H1 (cell line): ENCODE measurements around the gene SYT2. TPM values are rescaled to one million over a fixed set of nuclear protein-coding genes. Genes with fewer than 3 reads are reported as not detected.

Experiments
- CTCF ChIA-PET: fragments of 300-600 bp; sonication (Branson Sonifier 250); formaldehyde crosslinking; loops from one replicate; lab custom pipeline; 2021; ENCODE audit not compliant: partially characterized antibody; lab: Charles Lee
- POLR2A ChIA-PET: fragments of 300-600 bp; sonication (Branson Sonifier 250); formaldehyde crosslinking; loops from one replicate; lab custom pipeline; 2021; ENCODE audit warnings: inconsistent platforms; ENCODE audit not compliant: partially characterized antibody; lab: Charles Lee
- DNase-seq, 2 experiments: peaks; one replicate each; pipeline versions ENCODE4 v3.0.0 to v3.0.0-alpha.2; 2010 to 2022; ENCODE audit warnings: low spot score in 2 of 2, low read depth in 1 of 2, mixed read lengths in 1 of 2
- FAIRE-seq: peaks from 2 replicates; lab custom pipeline; 2011; peaks lifted over from hg19 to GRCh38; lab: Jason Lieb, UNC
- H2AFZ ChIP-seq: 2 replicates; pipeline ENCODE4 v1.8.1; 2012; ENCODE audit warnings: low read length, inconsistent platforms
- H2AK5ac ChIP-seq: 2 replicates; pipeline ENCODE4 v1.6.1; 2013; ENCODE audit warnings: low read depth, low read length
- H2BK120ac ChIP-seq: replicated peaks from 2 replicates; pipeline ENCODE3; 2013; ENCODE audit warnings: low read depth, low read length, inconsistent platforms
- H2BK12ac ChIP-seq: 2 replicates; pipeline ENCODE4 v1.6.1; 2013; ENCODE audit warnings: low read depth, low read length
- H2BK15ac ChIP-seq: 2 replicates; pipeline ENCODE4 v1.6.1; 2013; ENCODE audit warnings: low read length
- H2BK20ac ChIP-seq: 2 replicates; pipeline ENCODE4 v1.6.1; 2013; ENCODE audit warnings: low read length
- H2BK5ac ChIP-seq: 2 replicates; pipeline ENCODE4 v1.6.1; 2013; ENCODE audit warnings: low read depth, low read length
- H3K14ac ChIP-seq: 2 replicates; pipeline ENCODE4 v1.6.1; 2013; ENCODE audit warnings: inconsistent platforms; ENCODE audit not compliant: insufficient read length
- H3K18ac ChIP-seq: 2 replicates; pipeline ENCODE4 v1.6.1; 2013; ENCODE audit warnings: low read length; ENCODE audit errors: extremely low read depth
- H3K23ac ChIP-seq: 2 replicates; pipeline ENCODE4 v1.6.1; 2013; ENCODE audit warnings: inconsistent platforms; ENCODE audit not compliant: insufficient read length
- H3K23me2 ChIP-seq: 2 replicates; pipeline ENCODE4 v1.6.1; 2013; ENCODE audit warnings: low read depth, low read length
- H3K27ac ChIP-seq: 2 replicates; pipeline ENCODE4 v1.6.1; 2011; ENCODE audit warnings: low read depth, low read length, inconsistent platforms
- H3K27me3 ChIP-seq, 4 experiments: replicated peaks in 1 of 4; 1 replicate in 1 of 4; 2 replicates in 3 of 4; pipeline versions ENCODE4 v1.6.1 to v1.8.1; 2011 to 2013; ENCODE audit warnings: low read length in 3 of 4, mild to moderate bottlenecking in 3 of 4, inconsistent platforms in 2 of 4, mixed read lengths in 2 of 4, moderate library complexity in 1 of 4; ENCODE audit not compliant: control insufficient read depth in 3 of 4, insufficient read depth in 3 of 4; ENCODE audit errors: extremely low read depth in 1 of 4
- H3K36me3 ChIP-seq, 4 experiments: 2 replicates each; pipeline versions ENCODE4 v1.6.1 to v1.8.1; 2011 to 2013; ENCODE audit warnings: mild to moderate bottlenecking in 4 of 4, low read length in 3 of 4, moderate library complexity in 2 of 4, control low read depth in 1 of 4, inconsistent platforms in 1 of 4; ENCODE audit not compliant: insufficient read depth in 4 of 4, control insufficient read depth in 2 of 4
- H3K4ac ChIP-seq: replicated peaks from 2 replicates; pipeline ENCODE3; 2013; ENCODE audit warnings: low read length, low read depth, mixed read lengths, inconsistent platforms; ENCODE audit not compliant: insufficient read length
- H3K4me1 ChIP-seq, 4 experiments: replicated peaks in 1 of 4; 1 replicate in 1 of 4; 2 replicates in 3 of 4; pipeline versions ENCODE4 v1.6.1 to v1.8.1; 2011 to 2013; ENCODE audit warnings: low read length in 3 of 4, inconsistent platforms in 2 of 4, mixed read lengths in 1 of 4; ENCODE audit not compliant: insufficient read depth in 4 of 4, control insufficient read depth in 3 of 4
- H3K4me2 ChIP-seq, 2 experiments: 2 replicates each; pipeline versions ENCODE4 v1.6.1 to v1.8.1; 2011 to 2013; ENCODE audit warnings: low read depth in 2 of 2, low read length in 2 of 2, control low read depth in 1 of 2, inconsistent platforms in 1 of 2, mild to moderate bottlenecking in 1 of 2; ENCODE audit not compliant: insufficient read depth in 1 of 2
- H3K4me3 ChIP-seq, 4 experiments: fragments of 200-600, 300-600 bp in 1 of 4; sonication (generic), shearing (Covaris generic), sonication (Bioruptor Twin) in 1 of 4; 2 replicates each; pipeline versions ENCODE4 v1.5.1 to v1.8.1; 2011 to 2016; ENCODE audit warnings: low read length in 4 of 4, low read depth in 3 of 4, control low read depth in 2 of 4, inconsistent platforms in 2 of 4, mild to moderate bottlenecking in 2 of 4, mixed read lengths in 1 of 4, moderate library complexity in 1 of 4; ENCODE audit not compliant: insufficient read depth in 2 of 4; ENCODE audit errors: extremely low read depth in 1 of 4
- H3K56ac ChIP-seq: replicated peaks from 2 replicates; pipeline ENCODE3; 2013; ENCODE audit warnings: low read depth, mild to moderate bottlenecking, mixed read lengths, low read length, inconsistent platforms; ENCODE audit not compliant: insufficient read length
- H3K79me1 ChIP-seq: 2 replicates; pipeline ENCODE4 v1.6.1; 2013; ENCODE audit warnings: low read depth, low read length, control low read depth
- H3K79me2 ChIP-seq, 2 experiments: 2 replicates each; pipeline versions ENCODE4 v1.6.1 to v1.8.1; 2012 to 2013; ENCODE audit warnings: low read length in 2 of 2, mild to moderate bottlenecking in 2 of 2, inconsistent platforms in 1 of 2; ENCODE audit not compliant: insufficient read depth in 2 of 2, control insufficient read depth in 1 of 2
- H3K9ac ChIP-seq, 4 experiments: replicated peaks in 1 of 4; 1 replicate in 1 of 4; 2 replicates in 3 of 4; pipeline versions ENCODE4 v1.6.1 to v1.8.1; 2011 to 2013; ENCODE audit warnings: low read depth in 3 of 4, low read length in 3 of 4, control low read depth in 2 of 4, mild to moderate bottlenecking in 2 of 4, moderate library complexity in 2 of 4, inconsistent platforms in 1 of 4; ENCODE audit errors: extremely low read depth in 1 of 4
- H3K9me3 ChIP-seq, 2 experiments: 2 replicates each; pipeline versions ENCODE4 v1.6.1 to v1.8.1; 2012 to 2013; ENCODE audit warnings: mild to moderate bottlenecking in 2 of 2, moderate library complexity in 2 of 2, control low read depth in 1 of 2, inconsistent platforms in 1 of 2, low read depth in 1 of 2, low read length in 1 of 2, mixed read lengths in 1 of 2; ENCODE audit not compliant: insufficient read depth in 2 of 2
- H4K20me1 ChIP-seq, 2 experiments: replicated peaks in 1 of 2; 2 replicates each; pipeline versions ENCODE3 to v1.8.1; 2011 to 2013; ENCODE audit warnings: inconsistent platforms in 2 of 2, low read length in 2 of 2, mild to moderate bottlenecking in 1 of 2; ENCODE audit not compliant: insufficient read depth in 2 of 2, control insufficient read depth in 1 of 2
- H4K5ac ChIP-seq: 2 replicates; pipeline ENCODE4 v1.6.1; 2013; ENCODE audit warnings: low read length, low read depth, mixed read lengths, inconsistent platforms; ENCODE audit not compliant: insufficient read length
- H4K8ac ChIP-seq: 2 replicates; pipeline ENCODE4 v1.8.0; 2013; ENCODE audit warnings: mild to moderate bottlenecking, moderate library complexity, low read length, inconsistent platforms; ENCODE audit not compliant: insufficient read depth; ENCODE audit errors: extremely low read depth
- H4K91ac ChIP-seq: replicated peaks from 2 replicates; pipeline ENCODE3; 2013; ENCODE audit warnings: low read length, mixed read lengths, inconsistent platforms; ENCODE audit not compliant: insufficient read length
- WGBS, 2 experiments: shearing (Covaris generic) in 1 of 2; methylation state at CpG; one replicate each; pipeline versions ENCODE4 v1.1.6 to v1.1.7; 2013 to 2015; ENCODE audit warnings: low lambda C conversion rate in 2 of 2, mixed read lengths in 2 of 2, inconsistent platforms in 1 of 2, low coverage in 1 of 2, missing lambda C conversion rate in 1 of 2; ENCODE audit not compliant: insufficient replicate concordance in 2 of 2, insufficient coverage in 1 of 2, insufficient read length in 1 of 2; ENCODE audit errors: extremely low coverage in 1 of 2, missing lambda C conversion rate in 1 of 2; 5-methylcytosine and 5-hydroxymethylcytosine counted together
- polyA plus RNA-seq, 7 experiments: library from polyadenylated mRNA; depleted of rRNA in 3 of 7; stranded (reverse) in 5 of 7; unstranded in 2 of 7; fragments of >200 nt in 5 of 7; fragments of 200-250 nt in 2 of 7; gene quantifications; 1 replicate in 5 of 7; 2 replicates in 1 of 7; 4 replicates in 1 of 7; pipeline versions ENCODE4 v1.2.1 to v1.2.3, GENCODE V29; 2011 to 2013; ENCODE audit warnings: missing spikeins in 2 of 7, mixed read lengths in 2 of 7
- total RNA-seq: library from RNA; stranded (reverse); fragmentation: NEBNext Ultra II Directional; extraction: Animal tissue kit (Norgen Biotek cat#: 25700); gene quantifications from 2 replicates; pipeline ENCODE4 v1.2.1, GENCODE V29; 2021
- TF ChIP-seq, protein P1 (sequence below), 3 experiments: IDR thresholded peaks; 1 replicate in 2 of 3; 2 replicates in 1 of 3; pipeline versions ENCODE4 v1.5.1 to v1.6.1; 2011; ENCODE audit warnings: low read length in 3 of 3, mild to moderate bottlenecking in 3 of 3, inconsistent platforms in 2 of 3, low read depth in 1 of 3, moderate library complexity in 1 of 3; ENCODE audit not compliant: insufficient read depth in 1 of 3; ENCODE audit errors: control extremely low read depth in 1 of 3

Gene SYT2
- total and polyA plus RNA-seq, 2 of the 8 experiments (the other 6 are each of a cell fraction or from before 2014, with no cell fraction given) = 2.8 to 11.0 TPM

DNA sequence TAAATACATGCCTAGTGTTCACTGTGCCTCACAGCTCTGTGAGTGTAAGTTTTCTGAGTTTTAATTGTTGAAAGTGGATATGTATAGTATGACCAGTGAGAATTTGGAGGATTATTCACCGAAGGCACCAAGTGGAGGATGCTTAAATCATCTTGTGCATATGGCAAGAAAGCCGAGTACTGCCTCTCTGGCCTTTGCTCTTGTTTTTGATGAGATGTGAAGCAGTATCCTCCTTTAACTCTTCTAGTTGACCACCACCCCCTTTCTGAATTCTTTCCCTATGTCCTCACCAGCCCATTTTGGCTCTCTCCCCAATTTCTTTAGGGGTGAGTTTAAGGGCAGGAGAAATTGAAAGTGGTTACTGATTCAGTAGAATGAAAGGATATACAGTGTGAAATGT is 130.4 kb downstream of the SYT2 start:
- H3K23ac ChIP-seq = no peak overlapping the region
- H2BK15ac ChIP-seq = no peak overlapping the region
- no peaks in the 10 kb centered on the region for H3K9me3 ChIP-seq
- no peaks in the 10 kb centered on the region; a peak in 1 of 8 replicates for H3K36me3 ChIP-seq
- FAIRE-seq = no peak
- H3K79me2 ChIP-seq = no peaks in the 10 kb centered on the region
- no peak overlapping the region for H3K4me3 ChIP-seq
- no peaks in the 10 kb centered on the region for H3K27me3 ChIP-seq
- no peak overlapping the region for H2AK5ac ChIP-seq
- no peak overlapping the region for H4K5ac ChIP-seq
- no peak overlapping the region for H3K27ac ChIP-seq
- no peak overlapping the region for H2BK20ac ChIP-seq
- ChIA-PET POLR2A (interaction anchor here (0.7 kb wide), 1 partner anchor 11 kb away, joined by 3 read pairs; no protein-coding TSS in a partner anchor), CTCF (interaction anchor here (0.7 to 3.3 kb wide), 4 partner anchors 8 to 20 kb away, joined by 4 to 22 read pairs (median 9); no protein-coding TSS in a partner anchor)
- H3K4me2 ChIP-seq = no peak overlapping the region
- no peak overlapping the region for H4K8ac ChIP-seq
- H3K14ac ChIP-seq = no peak overlapping the region
- H3K23me2 ChIP-seq = no peaks in the 10 kb centered on the region
- no peak overlapping the region for H3K4ac ChIP-seq
- H2BK5ac ChIP-seq = no peak overlapping the region
- H2AFZ ChIP-seq = no peak overlapping the region
- H3K18ac ChIP-seq = no peak overlapping the region
- no peak for DNase-seq
- H2BK12ac ChIP-seq = no peak overlapping the region
- peaks cover 0 to 27% (median 19%) of the 10 kb centered on the region in 4 experiments; a peak in 6 of 7 replicates for H3K4me1 ChIP-seq
- H4K20me1 ChIP-seq = no peaks in the 10 kb centered on the region
- no peak overlapping the region for H4K91ac ChIP-seq
- no peak overlapping the region for H3K56ac ChIP-seq
- 93% methylated on average over 2 of the region's 2 CpGs; no CpG with 5 or more reads in 1 of the 2 experiments for WGBS, 2 experiments
- H3K79me1 ChIP-seq = no peaks in the 10 kb centered on the region
- no peak overlapping the region for H3K9ac ChIP-seq
- no peak overlapping the region for H2BK120ac ChIP-seq
- TF ChIP-seq, protein P1, sequence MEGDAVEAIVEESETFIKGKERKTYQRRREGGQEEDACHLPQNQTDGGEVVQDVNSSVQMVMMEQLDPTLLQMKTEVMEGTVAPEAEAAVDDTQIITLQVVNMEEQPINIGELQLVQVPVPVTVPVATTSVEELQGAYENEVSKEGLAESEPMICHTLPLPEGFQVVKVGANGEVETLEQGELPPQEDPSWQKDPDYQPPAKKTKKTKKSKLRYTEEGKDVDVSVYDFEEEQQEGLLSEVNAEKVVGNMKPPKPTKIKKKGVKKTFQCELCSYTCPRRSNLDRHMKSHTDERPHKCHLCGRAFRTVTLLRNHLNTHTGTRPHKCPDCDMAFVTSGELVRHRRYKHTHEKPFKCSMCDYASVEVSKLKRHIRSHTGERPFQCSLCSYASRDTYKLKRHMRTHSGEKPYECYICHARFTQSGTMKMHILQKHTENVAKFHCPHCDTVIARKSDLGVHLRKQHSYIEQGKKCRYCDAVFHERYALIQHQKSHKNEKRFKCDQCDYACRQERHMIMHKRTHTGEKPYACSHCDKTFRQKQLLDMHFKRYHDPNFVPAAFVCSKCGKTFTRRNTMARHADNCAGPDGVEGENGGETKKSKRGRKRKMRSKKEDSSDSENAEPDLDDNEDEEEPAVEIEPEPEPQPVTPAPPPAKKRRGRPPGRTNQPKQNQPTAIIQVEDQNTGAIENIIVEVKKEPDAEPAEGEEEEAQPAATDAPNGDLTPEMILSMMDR (IDR thresholded peaks at IDR 0.05; ENCODE audit: control extremely low read depth in 1 of 3, insufficient read depth in 1 of 3, low read depth in 1 of 3, low read length in 3 of 3) = no peak
